IMR-90 (cell line): ENCODE measurements around the gene GABBR2. TPM values are rescaled to one million over a fixed set of nuclear protein-coding genes. Genes with fewer than 3 reads are reported as not detected.

ENCODE experiments used
- ATAC-seq: fragments of 200-7000 bp; cut with Tn5 transposase; 2 replicates; pipeline ENCODE4 v1.9.1; 2020; ENCODE audit warnings: low read depth, mild to moderate bottlenecking, moderate library complexity
- BruUV-seq: library from RNA; stranded (reverse); fragments of 400-500 nt; replicated peaks from 2 replicates; lab custom pipeline; 2021; lab: Mats Ljungman, UMichigan
- CTCF ChIA-PET: fragments of 300-600 bp; formaldehyde crosslinking; extraction: SDS; loops from one replicate; lab custom pipeline; 2021; ENCODE audit warnings: antibody characterized with exemption; lab: Yijun Ruan, JAX
- POLR2A ChIA-PET: fragments of 300-600 bp; sonication (Branson Sonifier 250); formaldehyde crosslinking; loops from one replicate; lab custom pipeline; 2022; ENCODE audit warnings: antibody characterized with exemption; ENCODE audit not compliant: unreplicated experiment; lab: Charles Lee
- DNase-seq: peaks from one replicate; pipeline ENCODE4 v3.0.0; 2013
- H2AFZ ChIP-seq: replicated peaks from 2 replicates; pipeline ENCODE3; 2013; ENCODE audit warnings: low read length, mild to moderate bottlenecking; ENCODE audit not compliant: poor library complexity
- H2AK5ac ChIP-seq: 2 replicates; pipeline ENCODE4 v1.6.1; 2013; ENCODE audit warnings: low read depth, low read length, inconsistent platforms
- H2AK9ac ChIP-seq: replicated peaks from 2 replicates; pipeline ENCODE3; 2013; ENCODE audit warnings: mild to moderate bottlenecking, low read depth, low read length, moderate library complexity; ENCODE audit not compliant: poor library complexity
- H2BK120ac ChIP-seq: 2 replicates; pipeline ENCODE4 v1.6.1; 2013; ENCODE audit warnings: low read depth, low read length, inconsistent platforms
- H2BK15ac ChIP-seq: 3 replicates; pipeline ENCODE4 v1.6.1; 2013; ENCODE audit warnings: low read depth, low read length, inconsistent platforms
- H2BK20ac ChIP-seq: 2 replicates; pipeline ENCODE4 v1.6.1; 2013; ENCODE audit warnings: low read depth, mild to moderate bottlenecking, inconsistent platforms, low read length, moderate library complexity
- H2BK5ac ChIP-seq: 2 replicates; pipeline ENCODE4 v1.6.1; 2013; ENCODE audit warnings: mild to moderate bottlenecking, low read depth, low read length, inconsistent platforms; ENCODE audit not compliant: poor library complexity, severe bottlenecking
- H3K14ac ChIP-seq: replicated peaks from 2 replicates; pipeline ENCODE4 v1.6.1; 2013; ENCODE audit warnings: low read depth, low read length, inconsistent platforms
- H3K18ac ChIP-seq: 2 replicates; pipeline ENCODE4 v1.6.1; 2013; ENCODE audit warnings: low read depth, low read length, control low read depth
- H3K23ac ChIP-seq: 2 replicates; pipeline ENCODE4 v1.6.1; 2013; ENCODE audit warnings: low read depth, low read length, inconsistent platforms
- H3K27ac ChIP-seq: 2 replicates; pipeline ENCODE4 v1.5.1; 2013; ENCODE audit warnings: mild to moderate bottlenecking, control low read depth, low read length; ENCODE audit not compliant: insufficient read depth
- H3K27me3 ChIP-seq: 2 replicates; pipeline ENCODE4 v1.6.1; 2013; ENCODE audit warnings: low read length; ENCODE audit not compliant: control insufficient read depth, insufficient read depth
- H3K36me3 ChIP-seq: 2 replicates; pipeline ENCODE4 v1.6.1; 2013; ENCODE audit warnings: low read length, mixed read lengths; ENCODE audit not compliant: control insufficient read depth, insufficient read depth
- H3K4ac ChIP-seq: 2 replicates; pipeline ENCODE4 v1.6.1; 2013; ENCODE audit warnings: low read depth, low read length, inconsistent platforms
- H3K4me1 ChIP-seq: 2 replicates; pipeline ENCODE4 v1.6.1; 2013; ENCODE audit warnings: low read length, mixed read lengths; ENCODE audit not compliant: control insufficient read depth, insufficient read depth
- H3K4me2 ChIP-seq: 2 replicates; pipeline ENCODE4 v1.6.1; 2013; ENCODE audit warnings: low read depth, mild to moderate bottlenecking, control low read depth, low read length, moderate library complexity
- H3K4me3 ChIP-seq: 2 replicates; pipeline ENCODE4 v1.5.1; 2013; ENCODE audit warnings: low read depth, mild to moderate bottlenecking, control low read depth, low read length, moderate library complexity; ENCODE audit not compliant: insufficient read depth
- H3K56ac ChIP-seq: 2 replicates; pipeline ENCODE4 v1.6.1; 2013; ENCODE audit warnings: low read length, inconsistent platforms; ENCODE audit not compliant: insufficient read depth; ENCODE audit errors: extremely low read depth
- H3K79me1 ChIP-seq, 2 experiments: 2 replicates each; pipeline ENCODE4 v1.6.1; 2013; ENCODE audit warnings: low read length in 2 of 2, inconsistent platforms in 1 of 2, low read depth in 1 of 2
- H3K9ac ChIP-seq: 2 replicates; pipeline ENCODE4 v1.6.1; 2013; ENCODE audit warnings: low read depth, low read length, control low read depth
- H3K9me1 ChIP-seq: 2 replicates; pipeline ENCODE4 v1.6.1; 2013; ENCODE audit warnings: low read length, inconsistent platforms; ENCODE audit not compliant: insufficient read depth
- H3K9me3 ChIP-seq: 2 replicates; pipeline ENCODE4 v1.6.1; 2013; ENCODE audit warnings: low read length; ENCODE audit not compliant: control insufficient read depth, insufficient read depth
- H4K20me1 ChIP-seq: 2 replicates; pipeline ENCODE4 v1.6.1; 2013; ENCODE audit warnings: low read length, inconsistent platforms; ENCODE audit not compliant: insufficient read depth
- H4K5ac ChIP-seq: 2 replicates; pipeline ENCODE4 v1.6.1; 2013; ENCODE audit warnings: mild to moderate bottlenecking, low read depth, low read length, control low read depth
- H4K8ac ChIP-seq, 2 experiments: 2 replicates each; pipeline ENCODE4 v1.6.1; 2013; ENCODE audit warnings: low read depth in 2 of 2, low read length in 2 of 2, control low read depth in 1 of 2, inconsistent platforms in 1 of 2
- H4K91ac ChIP-seq: 2 replicates; pipeline ENCODE4 v1.6.1; 2013; ENCODE audit warnings: low read depth, low read length, inconsistent platforms; ENCODE audit not compliant: insufficient read depth
- BHLHE40 ChIP-seq: fragments of 150-350 bp; IDR thresholded peaks from 2 replicates; pipeline ENCODE4 v1.6.1; 2016; ENCODE audit warnings: mild to moderate bottlenecking, low read depth, low read length
- CEBPB ChIP-seq: IDR thresholded peaks from 2 replicates; pipeline ENCODE4 v1.6.1; 2012; ENCODE audit warnings: low read depth, low read length, improper control_type of control experiment
- CHD1 ChIP-seq: IDR thresholded peaks from 2 replicates; pipeline ENCODE4 v1.6.1; 2012; ENCODE audit warnings: low read depth, low read length, improper control_type of control experiment
- ELK1 ChIP-seq: fragments of 150-350 bp; IDR thresholded peaks from 2 replicates; pipeline ENCODE4 v1.6.1; 2016; ENCODE audit warnings: low read depth, mild to moderate bottlenecking, low read length, moderate library complexity, borderline replicate concordance
- FOS ChIP-seq: fragments of 150-350 bp; IDR thresholded peaks from 2 replicates; pipeline ENCODE4 v1.6.1; 2016; ENCODE audit warnings: low read depth, low read length
- MAZ ChIP-seq: IDR thresholded peaks from 2 replicates; pipeline ENCODE4 v1.6.1; 2012; ENCODE audit warnings: low read depth, mild to moderate bottlenecking, low read length, improper control_type of control experiment, moderate library complexity, borderline replicate concordance
- MXI1 ChIP-seq: IDR thresholded peaks from 2 replicates; pipeline ENCODE4 v1.6.1; 2012; ENCODE audit warnings: low read depth, mild to moderate bottlenecking, low read length, moderate library complexity, borderline replicate concordance
- NFE2L2 ChIP-seq: fragments of 150-350 bp; IDR thresholded peaks from 2 replicates; pipeline ENCODE4 v1.6.1; 2016; ENCODE audit warnings: low read depth, mild to moderate bottlenecking, low read length
- POLR2A ChIP-seq: IDR thresholded peaks from 2 replicates; pipeline ENCODE4 v1.6.1; 2012; ENCODE audit warnings: mild to moderate bottlenecking, low read depth, low read length
- RAD21 ChIP-seq: IDR thresholded peaks from 2 replicates; pipeline ENCODE4 v1.6.1; 2012; ENCODE audit warnings: low read length, improper control_type of control experiment
- RCOR1 ChIP-seq: IDR thresholded peaks from 2 replicates; pipeline ENCODE4 v1.6.1; 2012; ENCODE audit warnings: mild to moderate bottlenecking, low read length, improper control_type of control experiment; ENCODE audit not compliant: insufficient replicate concordance
- RFX5 ChIP-seq: IDR thresholded peaks from 2 replicates; pipeline ENCODE4 v1.8.0; 2012; ENCODE audit warnings: low read depth, mild to moderate bottlenecking, low read length, moderate library complexity
- USF2 ChIP-seq: fragments of 150-350 bp; IDR thresholded peaks from 2 replicates; pipeline ENCODE4 v1.6.1; 2017; ENCODE audit warnings: mild to moderate bottlenecking, antibody characterized with exemption, low read length, low read depth
- WGBS, 2 experiments: methylation state at CpG; one replicate each; pipeline versions ENCODE4 v1.1.5 to v1.1.7; 2013; ENCODE audit warnings: missing lambda C conversion rate in 2 of 2; ENCODE audit not compliant: insufficient read length in 1 of 2; ENCODE audit errors: extremely low coverage in 2 of 2; 5-methylcytosine and 5-hydroxymethylcytosine counted together
- dilution Hi-C: fragments of 300-500 bp; cut with HindIII; formaldehyde crosslinking; loops from one replicate; pipeline ENCODE4 v1.14.3; 2018; ENCODE audit warnings: low sequenced_read_pairs; ENCODE audit not compliant: unreplicated experiment
- in situ Hi-C: fragments of 300-500 bp; cut with MboI; formaldehyde crosslinking; loops from 3 replicates; pipeline ENCODE4 v1.14.3; 2019; ENCODE audit warnings: low sequenced_read_pairs, inconsistent platforms, mixed read lengths
- intact Hi-C: fragments of 100-400 bp; cut with micrococcal nuclease; formaldehyde crosslinking; loops from 2 replicates; pipeline ENCODE4 v1.10.0; 2022
- polyA plus RNA-seq, 3 experiments: library from polyadenylated mRNA; depleted of rRNA; stranded (reverse); fragments of >200 nt; gene quantifications; 2 replicates each; pipeline ENCODE4 v1.2.3, GENCODE V29; 2012; ENCODE audit warnings: low replicate concordance in 1 of 3
- total RNA-seq: library from RNA; depleted of rRNA; stranded (reverse); fragments of >200 nt; gene quantifications from 2 replicates; pipeline ENCODE4 v1.2.3, GENCODE V29; 2012
- TF ChIP-seq, protein P1 (sequence below): conservative IDR thresholded peaks from 2 replicates; pipeline ENCODE4 v1.5.1; 2012; ENCODE audit warnings: mild to moderate bottlenecking, low read depth, low read length, improper control_type of control experiment

The GABBR2 gene
- total and polyA plus RNA-seq, 2 of the 4 experiments (the other 2 are of a cell fraction), result 14.2 to 20.3 TPM

- no peaks in the 10 kb centered on the region for H3K27me3 ChIP-seq
- no peak overlapping the region for H4K8ac ChIP-seq
- dilution Hi-C loops (no loop called here), in situ Hi-C loops (no loop called here), intact Hi-C loops (no loop called here)
- H3K27ac ChIP-seq, result no peak overlapping the region
- no peak overlapping the region for H2BK5ac ChIP-seq
- H2AFZ ChIP-seq, result peak overlapping the region; percentile 21
- H2AK9ac ChIP-seq, result no peak overlapping the region
- no peak overlapping the region for H2BK15ac ChIP-seq
- no peak overlapping the region for H3K9ac ChIP-seq
- CTCF ChIA-PET, result no interaction called here
- POLR2A ChIA-PET, result no interaction called here
- no peak overlapping the region for H3K14ac ChIP-seq
- H2AK5ac ChIP-seq, result 0 out of 2 replicates have a peak overlapping the region, but pooled peaks have one; percentile 35
- H4K91ac ChIP-seq, result no peak overlapping the region
- H3K4me3 ChIP-seq, result no peak overlapping the region
- H3K9me3 ChIP-seq, result no peaks in the 10 kb centered on the region
- H3K56ac ChIP-seq, result no peak overlapping the region
- peaks cover 7 to 39% of the 10 kb centered on the region in 2 experiments; a peak in 3 of 4 replicates for H3K79me1 ChIP-seq
- H3K4me2 ChIP-seq, result no peak overlapping the region
- H3K36me3 ChIP-seq, result no peaks in the 10 kb centered on the region
- no peak overlapping the region for H2BK120ac ChIP-seq
- BruUV-seq, result no TSS peak
- no peak for ATAC-seq
- H4K20me1 ChIP-seq, result no peaks in the 10 kb centered on the region
- H2BK20ac ChIP-seq, result no peak overlapping the region
- 80% methylated on average over 6 of the region's 15 CpGs; no CpG with 5 or more reads in 1 of the 2 experiments for WGBS, 2 experiments
- H3K23ac ChIP-seq, result no peak overlapping the region
- DNase-seq, result no peak
- peaks cover 19% of the 10 kb centered on the region for H3K4me1 ChIP-seq
- H4K5ac ChIP-seq, result no peak overlapping the region
- no peak overlapping the region for H3K18ac ChIP-seq
- H3K9me1 ChIP-seq, result peaks cover 12% of the 10 kb centered on the region; the same call in 1 of the 2 replicates
- 0 out of 2 replicates have a peak overlapping the region, but pooled peaks have one; percentile 9 for H3K4ac ChIP-seq
- TF ChIP-seq, protein P1, sequence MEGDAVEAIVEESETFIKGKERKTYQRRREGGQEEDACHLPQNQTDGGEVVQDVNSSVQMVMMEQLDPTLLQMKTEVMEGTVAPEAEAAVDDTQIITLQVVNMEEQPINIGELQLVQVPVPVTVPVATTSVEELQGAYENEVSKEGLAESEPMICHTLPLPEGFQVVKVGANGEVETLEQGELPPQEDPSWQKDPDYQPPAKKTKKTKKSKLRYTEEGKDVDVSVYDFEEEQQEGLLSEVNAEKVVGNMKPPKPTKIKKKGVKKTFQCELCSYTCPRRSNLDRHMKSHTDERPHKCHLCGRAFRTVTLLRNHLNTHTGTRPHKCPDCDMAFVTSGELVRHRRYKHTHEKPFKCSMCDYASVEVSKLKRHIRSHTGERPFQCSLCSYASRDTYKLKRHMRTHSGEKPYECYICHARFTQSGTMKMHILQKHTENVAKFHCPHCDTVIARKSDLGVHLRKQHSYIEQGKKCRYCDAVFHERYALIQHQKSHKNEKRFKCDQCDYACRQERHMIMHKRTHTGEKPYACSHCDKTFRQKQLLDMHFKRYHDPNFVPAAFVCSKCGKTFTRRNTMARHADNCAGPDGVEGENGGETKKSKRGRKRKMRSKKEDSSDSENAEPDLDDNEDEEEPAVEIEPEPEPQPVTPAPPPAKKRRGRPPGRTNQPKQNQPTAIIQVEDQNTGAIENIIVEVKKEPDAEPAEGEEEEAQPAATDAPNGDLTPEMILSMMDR, result no peak
- TF ChIP-seq FOS (no peak), MXI1 (no peak), CHD1 (no peak), ELK1 (no peak), RAD21 (no peak), USF2 (no peak), CEBPB (no peak), RFX5 (no peak), MAZ (no peak), NFE2L2 (no peak), RCOR1 (no peak), POLR2A (no peak), BHLHE40 (no peak)
Measured at GRCh38 chr9:98593354-98594253, 115.1 kb downstream of the GABBR2 start.
